CD8-positive, alpha-beta memory T cell (primary cell): ENCODE results near the gene CAMKMT. TPM values are rescaled to one million over a fixed set of nuclear protein-coding genes. Genes with fewer than 3 reads are reported as not detected.
A peak's percentile ranks its signal among the peaks of the same experiment; 100 is the strongest.

Source experiments
- CTCF ChIA-PET: fragments of 350-600 bp; sonication (Branson Sonifier 250); formaldehyde crosslinking; loops from one replicate; lab custom pipeline; 2021; ENCODE audit warnings: antibody characterized with exemption; lab: Charles Lee
- POLR2A ChIA-PET: fragments of 350-600 bp; sonication (Branson Sonifier 250); formaldehyde crosslinking; loops from one replicate; lab custom pipeline; 2021; ENCODE audit warnings: antibody characterized with exemption; lab: Charles Lee
- DNase-seq, 5 donors: peaks; one replicate each; pipeline versions ENCODE4 v3.0.0 to v3.0.0-alpha.2; 2020 to 2022; ENCODE audit warnings: mixed read lengths in 1 of 5
- H3K27ac ChIP-seq: one replicate; pipeline ENCODE4 v1.7.0; 2013; ENCODE audit warnings: low read depth, mild to moderate bottlenecking, low read length, moderate library complexity
- H3K27me3 ChIP-seq: 2 replicates; pipeline ENCODE4 v1.7.0; 2013; ENCODE audit warnings: low read length, mild to moderate bottlenecking; ENCODE audit not compliant: insufficient read depth, poor library complexity, severe bottlenecking
- H3K36me3 ChIP-seq: 2 replicates; pipeline ENCODE4 v1.7.0; 2013; ENCODE audit warnings: mild to moderate bottlenecking, low read length, moderate library complexity; ENCODE audit not compliant: insufficient read depth
- H3K4me1 ChIP-seq: 2 replicates; pipeline ENCODE4 v1.7.0; 2013; ENCODE audit warnings: mild to moderate bottlenecking, low read length, moderate library complexity; ENCODE audit not compliant: insufficient read depth
- H3K4me3 ChIP-seq: 2 replicates; pipeline ENCODE4 v1.7.0; 2013; ENCODE audit warnings: mild to moderate bottlenecking, low read length
- H3K9me3 ChIP-seq: 2 replicates; pipeline ENCODE4 v1.7.0; 2013; ENCODE audit warnings: mild to moderate bottlenecking, low read length
- H3K27ac Mint-ChIP-seq, 8 donors: one replicate each; pipeline ENCODE4 v1.8.0; 2020 to 2021; ENCODE audit warnings: mixed read lengths in 8 of 8, mild to moderate bottlenecking in 6 of 8, inconsistent platforms in 3 of 8, moderate library complexity in 3 of 8
- H3K27me3 Mint-ChIP-seq, 2 donors: one replicate each; pipeline ENCODE4 v1.8.0; 2020 to 2021; ENCODE audit warnings: mixed read lengths in 2 of 2, mild to moderate bottlenecking in 1 of 2, moderate library complexity in 1 of 2
- H3K36me3 Mint-ChIP-seq, 3 donors: one replicate each; pipeline ENCODE4 v1.8.0; 2020 to 2021; ENCODE audit warnings: mixed read lengths in 3 of 3, inconsistent platforms in 1 of 3, mild to moderate bottlenecking in 1 of 3
- H3K4me1 Mint-ChIP-seq, 3 donors: one replicate each; pipeline ENCODE4 v1.8.0; 2020 to 2021; ENCODE audit warnings: mixed read lengths in 3 of 3, inconsistent platforms in 1 of 3, mild to moderate bottlenecking in 1 of 3
- H3K4me3 Mint-ChIP-seq, 7 donors: one replicate each; pipeline ENCODE4 v1.8.0; 2020 to 2021; ENCODE audit warnings: mixed read lengths in 7 of 7, mild to moderate bottlenecking in 6 of 7, moderate library complexity in 4 of 7, inconsistent platforms in 2 of 7
- H3K9me3 Mint-ChIP-seq, 5 donors: one replicate each; pipeline ENCODE4 v1.8.0; 2020 to 2022; ENCODE audit warnings: mixed read lengths in 5 of 5, mild to moderate bottlenecking in 3 of 5, moderate library complexity in 2 of 5, inconsistent platforms in 1 of 5
- polyA plus RNA-seq: library from polyadenylated mRNA; unstranded; fragments of 300-500 nt; fragmentation: Illumina TruSeq; gene quantifications from one replicate; pipeline ENCODE4 v1.2.3, GENCODE V29; 2021
- total RNA-seq, 2 experiments: library from RNA; stranded (reverse); gene quantifications; one replicate each; pipeline ENCODE4 v1.2.3, GENCODE V29; 2021

The CAMKMT gene
- total and polyA plus RNA-seq, 3 experiments from 2014 or later, result 11.4 to 14.0 (median 11.7) TPM

DNA sequence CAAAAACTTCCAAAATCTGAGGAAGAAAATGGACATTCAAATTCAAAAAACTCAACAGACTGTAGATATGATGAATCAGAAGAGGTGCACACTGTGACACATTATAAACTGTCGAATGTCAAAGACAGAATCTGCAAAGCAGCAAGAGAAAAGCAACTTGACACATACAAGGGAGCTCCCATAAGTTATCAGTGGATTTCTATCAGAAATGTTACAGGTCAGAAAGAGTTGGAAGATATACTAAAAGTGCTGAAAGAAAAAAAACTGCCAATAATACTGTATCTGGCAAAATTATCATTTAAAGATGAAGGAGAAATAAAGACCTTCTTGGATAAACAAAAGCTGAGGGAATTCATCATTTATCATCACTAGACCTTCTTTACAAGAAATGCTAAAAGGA, 102.7 kb downstream of the CAMKMT start:
- Histone ChIP-seq H3K36me3 (no peaks in the 10 kb centered on the region), H3K9me3 (peaks cover 12% of the 10 kb centered on the region), H3K27me3 (no peaks in the 10 kb centered on the region), H3K27ac (no peak overlapping the region), H3K4me1 (no peaks in the 10 kb centered on the region), H3K4me3 (no peak overlapping the region)
- H3K27me3 Mint-ChIP-seq, result no peaks in the 10 kb centered on the region
- peaks cover 3 to 34% (median 14%) of the 10 kb centered on the region in 3 donors for H3K36me3 Mint-ChIP-seq
- DNase-seq, result no peak
- ChIA-PET POLR2A (no interaction called here), CTCF (interaction anchor here (1.1 kb wide), 1 partner anchor 15 kb away, joined by 4 read pairs; no protein-coding TSS in a partner anchor)
- H3K9me3 Mint-ChIP-seq, result peaks cover 4 to 28% (median 21%) of the 10 kb centered on the region in 5 donors
- H3K4me3 Mint-ChIP-seq, result no peak overlapping the region
- H3K27ac Mint-ChIP-seq, result no peak overlapping the region
- no peaks in the 10 kb centered on the region for H3K4me1 Mint-ChIP-seq

DNA sequence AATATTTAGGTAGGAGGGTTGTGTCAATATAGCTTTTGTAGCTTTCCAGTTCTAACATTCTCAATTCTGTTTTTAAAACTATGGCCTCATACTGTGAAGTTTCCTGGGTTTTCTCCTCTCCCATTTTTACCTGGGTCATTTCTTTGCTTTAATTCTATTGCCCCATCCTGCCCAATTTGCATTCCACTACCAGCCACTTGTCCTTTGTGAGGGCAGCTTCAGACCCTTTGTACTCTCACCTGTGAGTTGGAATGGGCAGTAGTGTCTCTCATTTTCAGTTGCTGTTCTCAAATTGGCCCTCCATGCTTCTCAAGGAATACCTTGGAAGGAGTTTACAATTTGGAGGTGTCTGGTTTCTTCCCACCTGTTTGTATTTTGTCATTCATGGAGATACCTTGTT, 108.4 kb downstream of the CAMKMT start:
- Histone ChIP-seq H3K36me3 (no peaks in the 10 kb centered on the region), H3K27ac (no peak overlapping the region), H3K4me1 (no peaks in the 10 kb centered on the region), H3K9me3 (no peaks in the 10 kb centered on the region), H3K27me3 (no peaks in the 10 kb centered on the region), H3K4me3 (no peak overlapping the region)
- DNase-seq, result no peak
- Mint-ChIP-seq H3K4me3 (no peak overlapping the region), H3K36me3 (peaks cover 0 to 5% (median 3%) of the 10 kb centered on the region in 3 donors), H3K27ac (no peak overlapping the region), H3K9me3 (peaks cover 0 to 8% (median 2%) of the 10 kb centered on the region in 5 donors), H3K4me1 (no peaks in the 10 kb centered on the region), H3K27me3 (no peaks in the 10 kb centered on the region)
- ChIA-PET CTCF (interaction anchor here (1.8 kb wide), 1 partner anchor 9 kb away, joined by 7 read pairs; no protein-coding TSS in a partner anchor), POLR2A (no interaction called here)

DNA sequence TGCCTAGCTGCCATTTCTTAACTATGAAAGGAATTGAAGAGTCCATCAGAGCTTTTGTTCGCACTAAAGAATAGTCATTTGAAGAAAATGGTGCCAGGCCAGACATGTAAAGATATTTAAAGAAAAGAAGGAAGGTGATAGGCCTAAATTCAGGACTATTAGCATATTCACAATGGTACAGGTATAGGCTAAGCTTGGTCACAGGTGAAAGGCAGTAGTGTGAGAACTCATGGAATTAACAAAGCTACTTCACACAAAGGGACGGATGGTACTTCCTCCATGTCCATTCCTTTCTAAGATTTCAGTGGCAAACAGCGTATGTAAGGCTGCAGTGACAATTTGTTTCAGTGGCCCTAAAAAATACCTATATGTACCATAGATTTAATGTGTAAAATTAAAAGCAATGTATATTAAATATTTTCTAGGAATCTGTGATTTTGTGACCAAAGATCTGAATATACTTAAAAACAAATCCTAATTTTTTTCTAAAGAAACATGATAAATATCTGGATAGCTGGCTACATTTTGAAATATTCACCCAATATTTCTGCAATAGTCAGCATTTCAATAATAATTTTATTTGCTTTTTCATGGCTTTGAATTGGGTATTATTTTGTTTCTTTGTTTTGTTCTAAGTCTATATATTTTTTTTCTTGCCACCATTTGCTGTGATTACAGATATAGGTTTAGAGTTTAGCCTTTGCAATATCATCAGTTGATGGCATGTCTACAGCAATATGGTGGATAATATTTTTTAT, 116.1 kb downstream of the CAMKMT start:
- H3K36me3 Mint-ChIP-seq, result no peaks in the 10 kb centered on the region
- no peaks in the 10 kb centered on the region for H3K4me1 ChIP-seq
- H3K9me3 Mint-ChIP-seq, result no peaks in the 10 kb centered on the region
- CTCF ChIA-PET, result interaction anchor here (1.8 kb wide), 1 partner anchor 477 kb away, joined by 5 read pairs; no protein-coding TSS in a partner anchor
- no peaks in the 10 kb centered on the region for H3K27me3 Mint-ChIP-seq
- no peak for DNase-seq
- no peaks in the 10 kb centered on the region for H3K27me3 ChIP-seq
- H3K4me3 ChIP-seq, result no peak overlapping the region
- no peak overlapping the region for H3K27ac ChIP-seq
- H3K36me3 ChIP-seq, result no peaks in the 10 kb centered on the region
- POLR2A ChIA-PET, result no interaction called here
- no peak overlapping the region for H3K4me3 Mint-ChIP-seq
- H3K4me1 Mint-ChIP-seq, result peaks cover 0 to 7% (median 3%) of the 10 kb centered on the region in 3 donors
- peak overlapping the region in 1 of 8 donors; percentile 10 for H3K27ac Mint-ChIP-seq
- no peaks in the 10 kb centered on the region for H3K9me3 ChIP-seq

GRCh38 chr2:44479127-44479887, 117.6 kb downstream of the CAMKMT start:
- Mint-ChIP-seq H3K27ac (peak overlapping the region in 1 of 8 donors; percentile 64), H3K27me3 (no peaks in the 10 kb centered on the region), H3K36me3 (peaks cover 0 to 4% (median 0%) of the 10 kb centered on the region in 3 donors), H3K9me3 (no peaks in the 10 kb centered on the region), H3K4me3 (no peak overlapping the region), H3K4me1 (peaks cover 0 to 7% (median 3%) of the 10 kb centered on the region in 3 donors)
- peak in 4 of 5 donors; percentile 8 to 62 (median 52) for DNase-seq
- Histone ChIP-seq H3K4me1 (no peaks in the 10 kb centered on the region), H3K9me3 (no peaks in the 10 kb centered on the region), H3K27me3 (no peaks in the 10 kb centered on the region), H3K27ac (no peak overlapping the region), H3K36me3 (no peaks in the 10 kb centered on the region), H3K4me3 (no peak overlapping the region)
- POLR2A ChIA-PET, result no interaction called here
- CTCF ChIA-PET, result interaction anchor here (0.6 to 4.0 kb wide), 21 partner anchors 9 to 477 kb away, joined by 3 to 37 read pairs (median 3); no protein-coding TSS in a partner anchor

GRCh38 chr2:44480068-44480467, 118.3 kb downstream of the CAMKMT start:
- no peaks in the 10 kb centered on the region for H3K27me3 Mint-ChIP-seq
- Histone ChIP-seq H3K4me1 (no peaks in the 10 kb centered on the region), H3K36me3 (no peaks in the 10 kb centered on the region), H3K9me3 (no peaks in the 10 kb centered on the region), H3K27me3 (no peaks in the 10 kb centered on the region), H3K27ac (no peak overlapping the region), H3K4me3 (no peak overlapping the region)
- no peak for DNase-seq
- peaks cover 0 to 7% (median 3%) of the 10 kb centered on the region in 3 donors for H3K4me1 Mint-ChIP-seq
- no peak overlapping the region for H3K4me3 Mint-ChIP-seq
- H3K27ac Mint-ChIP-seq, result no peak overlapping the region
- ChIA-PET POLR2A (no interaction called here), CTCF (interaction anchor here (0.7 to 4.0 kb wide), 20 partner anchors 9 to 476 kb away, joined by 3 to 37 read pairs (median 3); no protein-coding TSS in a partner anchor)
- no peaks in the 10 kb centered on the region for H3K9me3 Mint-ChIP-seq
- H3K36me3 Mint-ChIP-seq, result peaks cover 0 to 7% (median 4%) of the 10 kb centered on the region in 3 donors

DNA sequence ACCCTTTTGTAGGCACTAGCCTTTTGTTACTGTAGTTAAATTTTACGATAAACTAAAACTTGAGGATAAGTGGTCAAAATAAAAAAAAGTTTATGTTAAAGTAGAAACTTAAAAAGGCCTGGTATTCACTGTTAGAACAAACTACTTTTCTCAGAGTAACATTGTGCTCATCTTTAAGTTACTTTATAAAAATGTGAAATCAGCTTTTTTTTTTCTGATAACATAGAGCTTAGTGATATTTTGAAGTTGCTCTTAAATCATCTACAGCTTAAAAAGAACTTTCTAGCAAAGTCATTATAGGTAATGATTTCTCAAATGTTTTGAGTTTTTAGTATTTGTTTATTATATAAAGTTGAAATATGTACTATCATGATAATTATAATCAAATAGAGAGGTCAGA, 125.3 kb downstream of the CAMKMT start:
- no peak overlapping the region for H3K4me3 ChIP-seq
- Mint-ChIP-seq H3K36me3 (peaks cover 0 to 15% (median 5%) of the 10 kb centered on the region in 3 donors), H3K4me1 (no peaks in the 10 kb centered on the region), H3K27me3 (no peaks in the 10 kb centered on the region), H3K4me3 (no peak overlapping the region), H3K9me3 (no peaks in the 10 kb centered on the region), H3K27ac (no peak overlapping the region)
- no peak overlapping the region for H3K27ac ChIP-seq
- ChIA-PET CTCF (no interaction called here), POLR2A (no interaction called here)
- H3K9me3 ChIP-seq, result no peaks in the 10 kb centered on the region
- no peak for DNase-seq
- no peaks in the 10 kb centered on the region for H3K36me3 ChIP-seq
- H3K27me3 ChIP-seq, result no peaks in the 10 kb centered on the region
- no peaks in the 10 kb centered on the region for H3K4me1 ChIP-seq

GRCh38 chr2:44490726-44491125, 129.0 kb downstream of the CAMKMT start:
- Histone ChIP-seq H3K9me3 (no peaks in the 10 kb centered on the region), H3K27ac (no peak overlapping the region), H3K27me3 (no peaks in the 10 kb centered on the region), H3K4me3 (no peak overlapping the region), H3K4me1 (no peaks in the 10 kb centered on the region), H3K36me3 (no peaks in the 10 kb centered on the region)
- Mint-ChIP-seq H3K27me3 (no peaks in the 10 kb centered on the region), H3K4me1 (no peaks in the 10 kb centered on the region), H3K36me3 (peaks cover 2 to 4% (median 3%) of the 10 kb centered on the region in 3 donors), H3K9me3 (no peaks in the 10 kb centered on the region), H3K27ac (no peak overlapping the region), H3K4me3 (no peak overlapping the region)
- ChIA-PET POLR2A (interaction anchor here (0.6 kb wide), 1 partner anchor 253 kb away, joined by 5 read pairs; no protein-coding TSS in a partner anchor), CTCF (interaction anchor here (1.0 kb wide), 1 partner anchor 11 kb away, joined by 6 read pairs; no protein-coding TSS in a partner anchor)
- no peak for DNase-seq
